A549 (cell line): ENCODE measurements around the gene ATXN2L.

Experiments
- CHD2 ChIP-seq: fragments of 150-350 bp; IDR thresholded peaks from 2 replicates; pipeline ENCODE4 v1.6.1; 2014; ENCODE audit warnings: low read length; ENCODE audit not compliant: partially characterized antibody
- EP300 ChIP-seq, 2 experiments: fragments of >200 bp; sonication (Bioruptor Twin); formaldehyde crosslinking; IDR thresholded peaks; 2 replicates in 1 of 2; 3 replicates in 1 of 2; pipeline ENCODE4 v1.6.1; 2016 to 2017
- MYC ChIP-seq: IDR thresholded peaks from 2 replicates; pipeline ENCODE4 v1.6.1; 2012; ENCODE audit warnings: mild to moderate bottlenecking, inconsistent platforms, low read length, improper control_type of control experiment, borderline replicate concordance
- POLR2A ChIP-seq: IDR thresholded peaks from 2 replicates; pipeline ENCODE4 v1.6.1; 2012; ENCODE audit warnings: mild to moderate bottlenecking, low read length
- SMC3 ChIP-seq: fragments of >200 bp; sonication (Bioruptor Twin); formaldehyde crosslinking; IDR thresholded peaks from 3 replicates; pipeline ENCODE4 v1.6.1; 2018; ENCODE audit warnings: inconsistent platforms
- TF ChIP-seq, protein P1 (sequence below): fragments of >200 bp; sonication (Bioruptor Twin); formaldehyde crosslinking; IDR thresholded peaks from 3 replicates; pipeline ENCODE4 v1.5.1; 2016
- TF ChIP-seq, protein P2 (sequence below): IDR thresholded peaks from 2 replicates; pipeline ENCODE4 v1.6.1; 2012
- TF ChIP-seq, protein P3 (sequence below): IDR thresholded peaks from 2 replicates; pipeline ENCODE4 v1.6.1; 2012
- TF ChIP-seq, protein P4 (sequence below): fragments of 250-450 bp; sonication (Bioruptor Pico); IDR thresholded peaks from 2 replicates; pipeline ENCODE4 v1.5.0; 2021; ENCODE audit warnings: mild to moderate bottlenecking, moderate library complexity, borderline replicate concordance

DNA sequence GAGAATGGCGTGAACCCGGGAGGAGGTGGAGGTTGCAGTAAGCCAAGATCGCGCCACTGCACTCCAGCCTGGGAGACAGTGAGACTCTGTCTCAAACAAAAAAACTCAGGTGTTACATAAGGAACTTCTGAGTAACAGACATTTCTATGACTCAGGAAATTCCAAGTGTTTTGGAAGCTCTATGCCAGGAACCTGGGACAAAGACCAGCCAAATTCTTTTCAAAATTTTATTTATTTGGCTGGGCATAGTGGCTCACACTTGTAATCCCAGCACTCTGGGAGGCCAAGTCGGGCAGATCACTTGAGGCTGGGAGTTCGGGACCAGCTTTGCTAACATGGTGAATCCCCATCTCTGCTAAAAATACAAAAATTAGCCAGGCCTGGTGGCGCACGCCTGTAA, 35.6 kb downstream of the ATXN2L start:
- TF ChIP-seq, protein P1, sequence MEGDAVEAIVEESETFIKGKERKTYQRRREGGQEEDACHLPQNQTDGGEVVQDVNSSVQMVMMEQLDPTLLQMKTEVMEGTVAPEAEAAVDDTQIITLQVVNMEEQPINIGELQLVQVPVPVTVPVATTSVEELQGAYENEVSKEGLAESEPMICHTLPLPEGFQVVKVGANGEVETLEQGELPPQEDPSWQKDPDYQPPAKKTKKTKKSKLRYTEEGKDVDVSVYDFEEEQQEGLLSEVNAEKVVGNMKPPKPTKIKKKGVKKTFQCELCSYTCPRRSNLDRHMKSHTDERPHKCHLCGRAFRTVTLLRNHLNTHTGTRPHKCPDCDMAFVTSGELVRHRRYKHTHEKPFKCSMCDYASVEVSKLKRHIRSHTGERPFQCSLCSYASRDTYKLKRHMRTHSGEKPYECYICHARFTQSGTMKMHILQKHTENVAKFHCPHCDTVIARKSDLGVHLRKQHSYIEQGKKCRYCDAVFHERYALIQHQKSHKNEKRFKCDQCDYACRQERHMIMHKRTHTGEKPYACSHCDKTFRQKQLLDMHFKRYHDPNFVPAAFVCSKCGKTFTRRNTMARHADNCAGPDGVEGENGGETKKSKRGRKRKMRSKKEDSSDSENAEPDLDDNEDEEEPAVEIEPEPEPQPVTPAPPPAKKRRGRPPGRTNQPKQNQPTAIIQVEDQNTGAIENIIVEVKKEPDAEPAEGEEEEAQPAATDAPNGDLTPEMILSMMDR, result no peak
- TF ChIP-seq, protein P2, sequence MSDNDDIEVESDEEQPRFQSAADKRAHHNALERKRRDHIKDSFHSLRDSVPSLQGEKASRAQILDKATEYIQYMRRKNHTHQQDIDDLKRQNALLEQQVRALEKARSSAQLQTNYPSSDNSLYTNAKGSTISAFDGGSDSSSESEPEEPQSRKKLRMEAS, result no peak
- TF ChIP-seq, protein P3, sequence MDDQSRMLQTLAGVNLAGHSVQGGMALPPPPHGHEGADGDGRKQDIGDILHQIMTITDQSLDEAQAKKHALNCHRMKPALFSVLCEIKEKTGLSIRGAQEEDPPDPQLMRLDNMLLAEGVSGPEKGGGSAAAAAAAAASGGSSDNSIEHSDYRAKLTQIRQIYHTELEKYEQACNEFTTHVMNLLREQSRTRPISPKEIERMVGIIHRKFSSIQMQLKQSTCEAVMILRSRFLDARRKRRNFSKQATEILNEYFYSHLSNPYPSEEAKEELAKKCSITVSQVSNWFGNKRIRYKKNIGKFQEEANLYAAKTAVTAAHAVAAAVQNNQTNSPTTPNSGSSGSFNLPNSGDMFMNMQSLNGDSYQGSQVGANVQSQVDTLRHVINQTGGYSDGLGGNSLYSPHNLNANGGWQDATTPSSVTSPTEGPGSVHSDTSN, result no peak
- TF ChIP-seq POLR2A (no peak), EP300 (IDR thresholded peaks at IDR 0.05) (no peak), CHD2 (no peak), MYC (no peak), SMC3 (no peak)
- TF ChIP-seq, protein P4, sequence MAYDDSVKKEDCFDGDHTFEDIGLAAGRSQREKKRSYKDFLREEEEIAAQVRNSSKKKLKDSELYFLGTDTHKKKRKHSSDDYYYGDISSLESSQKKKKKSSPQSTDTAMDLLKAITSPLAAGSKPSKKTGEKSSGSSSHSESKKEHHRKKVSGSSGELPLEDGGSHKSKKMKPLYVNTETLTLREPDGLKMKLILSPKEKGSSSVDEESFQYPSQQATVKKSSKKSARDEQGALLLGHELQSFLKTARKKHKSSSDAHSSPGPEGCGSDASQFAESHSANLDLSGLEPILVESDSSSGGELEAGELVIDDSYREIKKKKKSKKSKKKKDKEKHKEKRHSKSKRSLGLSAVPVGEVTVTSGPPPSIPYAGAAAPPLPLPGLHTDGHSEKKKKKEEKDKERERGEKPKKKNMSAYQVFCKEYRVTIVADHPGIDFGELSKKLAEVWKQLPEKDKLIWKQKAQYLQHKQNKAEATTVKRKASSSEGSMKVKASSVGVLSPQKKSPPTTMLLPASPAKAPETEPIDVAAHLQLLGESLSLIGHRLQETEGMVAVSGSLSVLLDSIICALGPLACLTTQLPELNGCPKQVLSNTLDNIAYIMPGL, result no peak
